HepG2 (cell line): ENCODE measurements around the gene MRPL42. TPM values are rescaled to one million over a fixed set of nuclear protein-coding genes. Genes with fewer than 3 reads are reported as not detected.

ENCODE experiments used
- ATAC-seq: fragments of 200-7000 bp; cut with Tn5 transposase; 3 replicates; pipeline ENCODE4 v1.9.1; 2020; ENCODE audit warnings: mild to moderate bottlenecking, moderate library complexity
- BruUV-seq: library from RNA; stranded (reverse); fragments of 400-500 nt; replicated peaks from 2 replicates; lab custom pipeline; 2021; lab: Mats Ljungman, UMichigan
- CTCF ChIA-PET: fragments of 300-600 bp; formaldehyde crosslinking; extraction: SDS; loops from one replicate; lab custom pipeline; 2021; ENCODE audit warnings: low total read pairs, inconsistent platforms, low intra/inter-chr PET ratio; lab: Yijun Ruan, JAX
- POLR2A ChIA-PET: fragments of 350-600 bp; sonication (Branson Sonifier 250); formaldehyde crosslinking; loops from one replicate; lab custom pipeline; 2020; ENCODE audit warnings: antibody characterized with exemption, inconsistent platforms; lab: Yijun Ruan, JAX
- DNase-seq: peaks from one replicate; pipeline ENCODE4 v3.0.0-alpha.2; 2015; ENCODE audit warnings: low spot score
- FAIRE-seq: peaks from 3 replicates; lab custom pipeline; 2011; peaks lifted over from hg19 to GRCh38; lab: Jason Lieb, UNC
- H2AFZ ChIP-seq: one replicate; pipeline ENCODE4 v1.6.1; 2011; ENCODE audit warnings: low read length, inconsistent platforms
- H3K27ac ChIP-seq: fragments of 300-600 bp; 3 replicates; pipeline ENCODE4 v1.8.0; 2011; ENCODE audit warnings: mixed run types, mild to moderate bottlenecking, mixed read lengths, low read length, inconsistent platforms; ENCODE audit not compliant: insufficient read depth; ENCODE audit errors: extremely low read length
- H3K27me3 ChIP-seq, 2 experiments: fragments of 200-600 bp in 1 of 2; 2 replicates in 1 of 2; 3 replicates in 1 of 2; pipeline versions ENCODE4 v1.6.0 to v1.8.0; 2011; ENCODE audit warnings: low read length in 2 of 2, mild to moderate bottlenecking in 2 of 2, moderate library complexity in 2 of 2, inconsistent platforms in 1 of 2; ENCODE audit not compliant: insufficient read depth in 2 of 2, control insufficient read depth in 1 of 2
- H3K36me3 ChIP-seq, 2 experiments: fragments of 200-600 bp in 1 of 2; replicated peaks in 1 of 2; 2 replicates in 1 of 2; 3 replicates in 1 of 2; pipeline versions ENCODE4 v1.5.1 to v1.8.0; 2011; ENCODE audit warnings: low read length in 2 of 2, inconsistent platforms in 1 of 2; ENCODE audit not compliant: insufficient read depth in 2 of 2, control insufficient read depth in 1 of 2
- H3K4me1 ChIP-seq: 2 replicates; pipeline ENCODE4 v1.5.1; 2012; ENCODE audit warnings: low read length, inconsistent platforms; ENCODE audit not compliant: insufficient read depth
- H3K4me2 ChIP-seq: 2 replicates; pipeline ENCODE4 v1.6.0; 2011; ENCODE audit warnings: low read depth, low read length, inconsistent platforms
- H3K4me3 ChIP-seq, 3 experiments: fragments of 200-600 bp in 1 of 3; sonication (generic), shearing (Covaris generic) in 1 of 3; replicated peaks in 1 of 3; 2 replicates each; pipeline ENCODE4 v1.5.1; 2011 to 2016; ENCODE audit warnings: low read length in 3 of 3, inconsistent platforms in 2 of 3, low read depth in 2 of 3, mild to moderate bottlenecking in 2 of 3, control low read depth in 1 of 3, mixed read lengths in 1 of 3; ENCODE audit not compliant: insufficient read depth in 1 of 3
- H3K79me2 ChIP-seq: one replicate; pipeline ENCODE4 v1.6.1; 2011; ENCODE audit warnings: low read length, inconsistent platforms; ENCODE audit not compliant: insufficient read depth
- H3K9ac ChIP-seq: 2 replicates; pipeline ENCODE4 v1.6.0; 2011; ENCODE audit warnings: mild to moderate bottlenecking, low read depth, low read length, inconsistent platforms; ENCODE audit not compliant: insufficient read depth
- H3K9me3 ChIP-seq: 2 replicates; pipeline ENCODE4 v1.5.1; 2012; ENCODE audit warnings: mild to moderate bottlenecking, low read length
- H4K20me1 ChIP-seq: 2 replicates; pipeline ENCODE4 v1.6.0; 2011; ENCODE audit warnings: inconsistent platforms, mild to moderate bottlenecking, low read length, moderate library complexity; ENCODE audit not compliant: insufficient read depth
- KAT7 ChIP-seq: IDR thresholded peaks from 2 replicates; pipeline ENCODE4 v1.6.1; 2018; ENCODE audit warnings: borderline replicate concordance, missing compliant biosample characterization
- NFE2L2 ChIP-seq: fragments of 150-350 bp; IDR thresholded peaks from 2 replicates; pipeline ENCODE4 v1.6.1; 2014; ENCODE audit warnings: low read length
- SIN3A ChIP-seq: IDR thresholded peaks from 2 replicates; pipeline ENCODE4 v1.6.1; 2011; ENCODE audit warnings: low read depth, mild to moderate bottlenecking, control low read depth, low read length, borderline replicate concordance
- SNAI1 ChIP-seq: sonication (generic); formaldehyde crosslinking; IDR thresholded peaks from 2 replicates; pipeline ENCODE4 v1.5.0; 2020; ENCODE audit warnings: mild to moderate bottlenecking, missing genetic modification reagents, borderline replicate concordance
- THYN1 ChIP-seq: sonication (generic); formaldehyde crosslinking; IDR thresholded peaks from 2 replicates; pipeline ENCODE4 v1.8.1; 2023; ENCODE audit warnings: low read depth, mild to moderate bottlenecking, moderate library complexity, missing genetic modification reagents, borderline replicate concordance
- ZNF20 ChIP-seq: sonication (generic); formaldehyde crosslinking; IDR thresholded peaks from 2 replicates; pipeline ENCODE4 v1.4.0; 2020; ENCODE audit warnings: mild to moderate bottlenecking, moderate library complexity, missing genetic modification reagents
- ZNF713 ChIP-seq: sonication (generic); formaldehyde crosslinking; IDR thresholded peaks from 2 replicates; pipeline ENCODE4 v1.4.0; 2020; ENCODE audit warnings: mild to moderate bottlenecking, missing genetic modification reagents
- ZNF761 ChIP-seq: sonication (generic); formaldehyde crosslinking; conservative IDR thresholded peaks from 2 replicates; pipeline ENCODE4 v1.4.0; 2020; ENCODE audit warnings: mild to moderate bottlenecking, missing genetic modification reagents
- ZSCAN20 ChIP-seq: sonication (generic); formaldehyde crosslinking; IDR thresholded peaks from 2 replicates; pipeline ENCODE4 v1.4.0; 2020; ENCODE audit warnings: missing genetic modification reagents, mild to moderate bottlenecking, borderline replicate concordance
- WGBS: methylation state at CpG from one replicate; pipeline ENCODE4 v1.1.6; 2017; ENCODE audit warnings: low lambda C conversion rate; 5-methylcytosine and 5-hydroxymethylcytosine counted together
- in situ Hi-C: cut with HindIII; loops from 2 replicates; pipeline ENCODE4 v1.10.0; 2017; ENCODE audit warnings: low pct_unique_long_range_greater_than_20kb; ENCODE audit not compliant: extremely low pct_ligation_motif_present
- intact Hi-C: fragments of 100-400 bp; cut with micrococcal nuclease; formaldehyde crosslinking; loops from one replicate; pipeline ENCODE4 v1.10.0; 2022; ENCODE audit not compliant: unreplicated experiment
- polyA plus RNA-seq, 8 experiments: library from polyadenylated mRNA; depleted of rRNA in 3 of 8; stranded (reverse) in 7 of 8; unstranded in 1 of 8; fragments of >200 nt; fragmentation: Illumina TruSeq in 4 of 8; extraction: Trizol in 4 of 8; gene quantifications; 2 replicates each; pipeline versions ENCODE4 v1.2.1 to v1.2.3, GENCODE V29; 2011 to 2016; ENCODE audit warnings: low read depth in 4 of 8, missing spikeins in 1 of 8, mixed read lengths in 1 of 8; ENCODE audit not compliant: insufficient read depth in 1 of 8
- total RNA-seq, 5 experiments: library from RNA; depleted of rRNA; stranded (reverse); fragments of >200 nt; fragmentation: Illumina TruSeq; extraction: Trizol; gene quantifications; 2 replicates each; pipeline ENCODE4 v1.2.3, GENCODE V29; 2016; ENCODE audit warnings: low read depth in 1 of 5
- TF ChIP-seq, protein P1 (sequence below): sonication (generic); formaldehyde crosslinking; IDR thresholded peaks from 2 replicates; pipeline ENCODE4 v1.9.0; 2021; ENCODE audit warnings: missing genetic modification reagents, mild to moderate bottlenecking, borderline replicate concordance
- TF ChIP-seq, protein P2 (sequence below): sonication (generic); formaldehyde crosslinking; IDR thresholded peaks from 2 replicates; pipeline ENCODE4 v1.4.0; 2020; ENCODE audit warnings: missing genetic modification reagents, borderline replicate concordance
- TF ChIP-seq, protein P3 (sequence below): sonication (generic); formaldehyde crosslinking; IDR thresholded peaks from 2 replicates; pipeline ENCODE4 v1.5.1; 2020; ENCODE audit warnings: missing genetic modification reagents, mild to moderate bottlenecking, borderline replicate concordance

The MRPL42 gene
- total and polyA plus RNA-seq, 2 of the 13 experiments (the other 11 are each of a cell fraction or from before 2014, with no cell fraction given), result 93.3 to 148 TPM

DNA sequence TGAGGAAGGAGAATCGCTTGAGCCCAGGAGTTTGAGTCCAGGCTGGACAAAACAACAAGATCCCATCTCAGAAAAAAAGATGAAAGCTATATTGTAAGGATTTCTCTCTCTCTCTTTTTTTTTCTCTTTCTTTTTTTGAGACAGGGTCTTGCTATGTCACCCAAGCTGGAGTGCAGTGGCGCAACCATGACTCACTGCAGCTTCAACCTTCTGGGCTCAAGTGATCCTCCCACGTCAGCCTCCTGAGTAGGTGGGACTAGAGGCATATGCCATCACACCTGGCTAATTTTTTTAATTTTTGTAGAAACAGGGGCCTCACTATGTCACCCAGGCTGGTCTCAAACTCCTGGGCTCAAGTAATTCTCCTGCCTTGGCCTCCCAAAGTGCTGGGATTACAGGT, 5.8 kb upstream of the MRPL42 start (continued):
- TF ChIP-seq, protein P1, sequence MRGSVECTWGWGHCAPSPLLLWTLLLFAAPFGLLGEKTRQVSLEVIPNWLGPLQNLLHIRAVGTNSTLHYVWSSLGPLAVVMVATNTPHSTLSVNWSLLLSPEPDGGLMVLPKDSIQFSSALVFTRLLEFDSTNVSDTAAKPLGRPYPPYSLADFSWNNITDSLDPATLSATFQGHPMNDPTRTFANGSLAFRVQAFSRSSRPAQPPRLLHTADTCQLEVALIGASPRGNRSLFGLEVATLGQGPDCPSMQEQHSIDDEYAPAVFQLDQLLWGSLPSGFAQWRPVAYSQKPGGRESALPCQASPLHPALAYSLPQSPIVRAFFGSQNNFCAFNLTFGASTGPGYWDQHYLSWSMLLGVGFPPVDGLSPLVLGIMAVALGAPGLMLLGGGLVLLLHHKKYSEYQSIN, result no peak
- TF ChIP-seq, protein P2, sequence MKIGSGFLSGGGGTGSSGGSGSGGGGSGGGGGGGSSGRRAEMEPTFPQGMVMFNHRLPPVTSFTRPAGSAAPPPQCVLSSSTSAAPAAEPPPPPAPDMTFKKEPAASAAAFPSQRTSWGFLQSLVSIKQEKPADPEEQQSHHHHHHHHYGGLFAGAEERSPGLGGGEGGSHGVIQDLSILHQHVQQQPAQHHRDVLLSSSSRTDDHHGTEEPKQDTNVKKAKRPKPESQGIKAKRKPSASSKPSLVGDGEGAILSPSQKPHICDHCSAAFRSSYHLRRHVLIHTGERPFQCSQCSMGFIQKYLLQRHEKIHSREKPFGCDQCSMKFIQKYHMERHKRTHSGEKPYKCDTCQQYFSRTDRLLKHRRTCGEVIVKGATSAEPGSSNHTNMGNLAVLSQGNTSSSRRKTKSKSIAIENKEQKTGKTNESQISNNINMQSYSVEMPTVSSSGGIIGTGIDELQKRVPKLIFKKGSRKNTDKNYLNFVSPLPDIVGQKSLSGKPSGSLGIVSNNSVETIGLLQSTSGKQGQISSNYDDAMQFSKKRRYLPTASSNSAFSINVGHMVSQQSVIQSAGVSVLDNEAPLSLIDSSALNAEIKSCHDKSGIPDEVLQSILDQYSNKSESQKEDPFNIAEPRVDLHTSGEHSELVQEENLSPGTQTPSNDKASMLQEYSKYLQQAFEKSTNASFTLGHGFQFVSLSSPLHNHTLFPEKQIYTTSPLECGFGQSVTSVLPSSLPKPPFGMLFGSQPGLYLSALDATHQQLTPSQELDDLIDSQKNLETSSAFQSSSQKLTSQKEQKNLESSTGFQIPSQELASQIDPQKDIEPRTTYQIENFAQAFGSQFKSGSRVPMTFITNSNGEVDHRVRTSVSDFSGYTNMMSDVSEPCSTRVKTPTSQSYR (CRISPR knock-in tag), result no peak
- TF ChIP-seq ZNF713 (CRISPR knock-in tag), result no peak

DNA sequence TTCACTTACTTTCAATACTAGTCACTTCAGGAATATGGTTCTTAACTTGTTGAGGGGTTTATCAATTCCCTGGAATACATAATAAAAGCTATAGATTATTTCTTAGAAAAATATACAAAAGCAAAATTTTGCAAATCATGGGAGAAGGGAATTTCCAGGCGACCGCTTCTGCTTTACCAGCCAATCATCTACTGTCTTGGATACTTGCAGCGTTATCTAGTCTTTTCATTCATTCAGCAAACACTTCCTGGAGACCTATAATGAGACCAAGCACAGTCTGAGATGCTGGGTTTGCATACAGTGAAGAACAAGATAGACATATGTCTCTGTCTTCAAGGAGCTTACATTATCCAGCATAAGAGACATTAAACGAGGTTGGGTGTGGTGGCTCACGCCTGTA, 1.5 kb upstream of the MRPL42 start:
- no peak for DNase-seq
- no peak for ATAC-seq
- BruUV-seq, result no TSS peak
- H3K9me3 ChIP-seq, result no peaks in the 10 kb centered on the region
- H3K4me3 ChIP-seq, result no peak overlapping the region
- ChIA-PET POLR2A (no interaction called here), CTCF (no interaction called here)
- H3K4me2 ChIP-seq, result no peak overlapping the region
- peaks cover 62% of the 10 kb centered on the region for H3K4me1 ChIP-seq
- H3K27me3 ChIP-seq, result no peaks in the 10 kb centered on the region; a peak in 2 of 5 replicates
- in situ Hi-C loops, result no loop called here
- no peak overlapping the region for H3K27ac ChIP-seq
- H4K20me1 ChIP-seq, result peaks cover 5% of the 10 kb centered on the region; the same call in 1 of the 2 replicates
- intact Hi-C loops, result no loop called here
- no peak for FAIRE-seq
- H2AFZ ChIP-seq, result no peak overlapping the region
- H3K79me2 ChIP-seq, result peaks cover 35% of the 10 kb centered on the region
- peaks cover 1 to 4% of the 10 kb centered on the region in 2 experiments; a peak in 2 of 5 replicates for H3K36me3 ChIP-seq
- 89% methylated on average over 5 of the region's 5 CpGs for WGBS
- no peak overlapping the region for H3K9ac ChIP-seq
- TF ChIP-seq KAT7 (CRISPR knock-in tag) (no peak), ZSCAN20 (CRISPR knock-in tag) (no peak), NFE2L2 (no peak), SIN3A (no peak), ZNF20 (CRISPR knock-in tag) (no peak), THYN1 (no peak), SNAI1 (no peak), ZNF761 (CRISPR knock-in tag) (no peak)
- TF ChIP-seq, protein P1, result no peak
- TF ChIP-seq, protein P3, sequence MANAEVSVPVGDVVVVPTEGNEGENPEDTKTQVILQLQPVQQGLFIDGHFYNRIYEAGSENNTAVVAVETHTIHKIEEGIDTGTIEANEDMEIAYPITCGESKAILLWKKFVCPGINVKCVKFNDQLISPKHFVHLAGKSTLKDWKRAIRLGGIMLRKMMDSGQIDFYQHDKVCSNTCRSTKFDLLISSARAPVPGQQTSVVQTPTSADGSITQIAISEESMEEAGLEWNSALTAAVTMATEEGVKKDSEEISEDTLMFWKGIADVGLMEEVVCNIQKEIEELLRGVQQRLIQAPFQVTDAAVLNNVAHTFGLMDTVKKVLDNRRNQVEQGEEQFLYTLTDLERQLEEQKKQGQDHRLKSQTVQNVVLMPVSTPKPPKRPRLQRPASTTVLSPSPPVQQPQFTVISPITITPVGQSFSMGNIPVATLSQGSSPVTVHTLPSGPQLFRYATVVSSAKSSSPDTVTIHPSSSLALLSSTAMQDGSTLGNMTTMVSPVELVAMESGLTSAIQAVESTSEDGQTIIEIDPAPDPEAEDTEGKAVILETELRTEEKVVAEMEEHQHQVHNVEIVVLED (CRISPR knock-in tag), result no peak
